ENCODE measurements around the gene SULT1C4. TPM values are rescaled to one million over a fixed set of nuclear protein-coding genes. Genes with fewer than 3 reads are reported as not detected.

SULT1C4 gene
- total RNA-seq, 1 donor from 2014 or later, result not detected

GRCh38 chr2:108364676-108365297 lies 13.0 kb upstream of the SULT1C4 start:
- TF ChIP-seq CTCF (IDR thresholded peaks at IDR 0.05; ENCODE audit: insufficient read depth, low read length, severe bottlenecking), result no peak
- FAIRE-seq (no peak), DNase-seq (ENCODE audit: low read depth) (peak; percentile 71)
- Histone ChIP-seq H3K27me3 (ENCODE audit: control insufficient read depth, insufficient read depth, low read length) (no peaks in the 10 kb centered on the region), H3K4me3 (ENCODE audit: low read depth, low read length) (no peak overlapping the region), H3K36me3 (ENCODE audit: control insufficient read depth, insufficient read depth, low read length) (no peaks in the 10 kb centered on the region)

- DNase-seq (ENCODE audit: low read depth), result no peak
- no peak overlapping the region for H3K4me3 ChIP-seq (ENCODE audit: low read depth, low read length)
- FAIRE-seq, result no peak
- no peaks in the 10 kb centered on the region for H3K27me3 ChIP-seq (ENCODE audit: control insufficient read depth, insufficient read depth, low read length)
- TF ChIP-seq CTCF (IDR thresholded peaks at IDR 0.05; ENCODE audit: insufficient read depth, low read length, severe bottlenecking), result no peak
- no peaks in the 10 kb centered on the region for H3K36me3 ChIP-seq (ENCODE audit: control insufficient read depth, insufficient read depth, low read length)
Measured at GRCh38 chr2:108365656-108366055, 12.1 kb upstream of the SULT1C4 start.

GRCh38 chr2:108367014-108367413 lies 10.7 kb upstream of the SULT1C4 start:
- Histone ChIP-seq H3K27me3 (ENCODE audit: control insufficient read depth, insufficient read depth, low read length) (no peaks in the 10 kb centered on the region), H3K36me3 (ENCODE audit: control insufficient read depth, insufficient read depth, low read length) (no peaks in the 10 kb centered on the region), H3K4me3 (ENCODE audit: low read depth, low read length) (no peak overlapping the region)
- no peak for TF ChIP-seq CTCF (IDR thresholded peaks at IDR 0.05; ENCODE audit: insufficient read depth, low read length, severe bottlenecking)
- FAIRE-seq, result no peak
- peak; percentile 51 for DNase-seq (ENCODE audit: low read depth)

- FAIRE-seq (no peak), DNase-seq (ENCODE audit: low read depth) (no peak)
- no peak overlapping the region for H3K4me3 ChIP-seq (ENCODE audit: low read depth, low read length)
- H3K27me3 ChIP-seq (ENCODE audit: control insufficient read depth, insufficient read depth, low read length), result no peaks in the 10 kb centered on the region
- no peaks in the 10 kb centered on the region for H3K36me3 ChIP-seq (ENCODE audit: control insufficient read depth, insufficient read depth, low read length)
- TF ChIP-seq CTCF (IDR thresholded peaks at IDR 0.05; ENCODE audit: insufficient read depth, low read length, severe bottlenecking), result no peak
Measured at GRCh38 chr2:108367561-108368175, 10.1 kb upstream of the SULT1C4 start.

GRCh38 chr2:108369153-108369552 lies 8.6 kb upstream of the SULT1C4 start:
- Histone ChIP-seq H3K36me3 (ENCODE audit: control insufficient read depth, insufficient read depth, low read length) (no peaks in the 10 kb centered on the region), H3K27me3 (ENCODE audit: control insufficient read depth, insufficient read depth, low read length) (no peaks in the 10 kb centered on the region), H3K4me3 (ENCODE audit: low read depth, low read length) (no peak overlapping the region)
- FAIRE-seq (no peak), DNase-seq (ENCODE audit: low read depth) (no peak)
- no peak for TF ChIP-seq CTCF (IDR thresholded peaks at IDR 0.05; ENCODE audit: insufficient read depth, low read length, severe bottlenecking)

GRCh38 chr2:108370080-108370479 lies 7.7 kb upstream of the SULT1C4 start:
- H3K27me3 ChIP-seq (ENCODE audit: control insufficient read depth, insufficient read depth, low read length), result no peaks in the 10 kb centered on the region
- FAIRE-seq (no peak), DNase-seq (ENCODE audit: low read depth) (peak; percentile 74)
- TF ChIP-seq CTCF (IDR thresholded peaks at IDR 0.05; ENCODE audit: insufficient read depth, low read length, severe bottlenecking), result no peak
- H3K4me3 ChIP-seq (ENCODE audit: low read depth, low read length), result no peak overlapping the region
- no peaks in the 10 kb centered on the region for H3K36me3 ChIP-seq (ENCODE audit: control insufficient read depth, insufficient read depth, low read length)
